ENCODE data around the gene TINAGL1. TPM values are rescaled to one million over a fixed set of nuclear protein-coding genes. Genes with fewer than 3 reads are reported as not detected.
A peak's percentile ranks its signal among the peaks of the same experiment; 100 is the strongest.

TINAGL1 gene
- total and polyA plus RNA-seq, 2 of the 13 experiments (the other 11 are each of a cell fraction or from before 2014, with no cell fraction given), result 24.7 to 76.8 TPM

GRCh38 chr1:31572323-31573104, 3.8 kb upstream of the TINAGL1 start (continued):
- no peak for TF ChIP-seq ZBTB44 (CRISPR knock-in tag; IDR thresholded peaks at IDR 0.05)
- TF ChIP-seq ZNF256 (CRISPR knock-in tag; conservative IDR thresholded peaks at IDR 0.05), result 0 out of 2 replicates have a peak, but pooled peaks have one; percentile 65
- no peak for TF ChIP-seq MATR3 (CRISPR knock-in tag; IDR thresholded peaks at IDR 0.05)
- TF ChIP-seq RELA (CRISPR knock-in tag; IDR thresholded peaks at IDR 0.05), result no peak
- TF ChIP-seq RXRA (CRISPR knock-in tag; IDR thresholded peaks at IDR 0.05), result peak; percentile 23; the same call in 1 of the 2 replicates
- TF ChIP-seq ATF6 (CRISPR knock-in tag; conservative IDR thresholded peaks at IDR 0.05), result no peak
- TF ChIP-seq, protein P1, sequence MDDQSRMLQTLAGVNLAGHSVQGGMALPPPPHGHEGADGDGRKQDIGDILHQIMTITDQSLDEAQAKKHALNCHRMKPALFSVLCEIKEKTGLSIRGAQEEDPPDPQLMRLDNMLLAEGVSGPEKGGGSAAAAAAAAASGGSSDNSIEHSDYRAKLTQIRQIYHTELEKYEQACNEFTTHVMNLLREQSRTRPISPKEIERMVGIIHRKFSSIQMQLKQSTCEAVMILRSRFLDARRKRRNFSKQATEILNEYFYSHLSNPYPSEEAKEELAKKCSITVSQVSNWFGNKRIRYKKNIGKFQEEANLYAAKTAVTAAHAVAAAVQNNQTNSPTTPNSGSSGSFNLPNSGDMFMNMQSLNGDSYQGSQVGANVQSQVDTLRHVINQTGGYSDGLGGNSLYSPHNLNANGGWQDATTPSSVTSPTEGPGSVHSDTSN (CRISPR knock-in tag; IDR thresholded peaks at IDR 0.05; ENCODE audit: borderline replicate concordance), result no peak
- no peak for TF ChIP-seq MEIS2 (CRISPR knock-in tag; IDR thresholded peaks at IDR 0.05)
- TF ChIP-seq ZNF839 (CRISPR knock-in tag; IDR thresholded peaks at IDR 0.05; ENCODE audit: borderline replicate concordance), result no peak
- no peak for TF ChIP-seq GPBP1L1 (CRISPR knock-in tag; IDR thresholded peaks at IDR 0.05)
- TF ChIP-seq, protein P2, sequence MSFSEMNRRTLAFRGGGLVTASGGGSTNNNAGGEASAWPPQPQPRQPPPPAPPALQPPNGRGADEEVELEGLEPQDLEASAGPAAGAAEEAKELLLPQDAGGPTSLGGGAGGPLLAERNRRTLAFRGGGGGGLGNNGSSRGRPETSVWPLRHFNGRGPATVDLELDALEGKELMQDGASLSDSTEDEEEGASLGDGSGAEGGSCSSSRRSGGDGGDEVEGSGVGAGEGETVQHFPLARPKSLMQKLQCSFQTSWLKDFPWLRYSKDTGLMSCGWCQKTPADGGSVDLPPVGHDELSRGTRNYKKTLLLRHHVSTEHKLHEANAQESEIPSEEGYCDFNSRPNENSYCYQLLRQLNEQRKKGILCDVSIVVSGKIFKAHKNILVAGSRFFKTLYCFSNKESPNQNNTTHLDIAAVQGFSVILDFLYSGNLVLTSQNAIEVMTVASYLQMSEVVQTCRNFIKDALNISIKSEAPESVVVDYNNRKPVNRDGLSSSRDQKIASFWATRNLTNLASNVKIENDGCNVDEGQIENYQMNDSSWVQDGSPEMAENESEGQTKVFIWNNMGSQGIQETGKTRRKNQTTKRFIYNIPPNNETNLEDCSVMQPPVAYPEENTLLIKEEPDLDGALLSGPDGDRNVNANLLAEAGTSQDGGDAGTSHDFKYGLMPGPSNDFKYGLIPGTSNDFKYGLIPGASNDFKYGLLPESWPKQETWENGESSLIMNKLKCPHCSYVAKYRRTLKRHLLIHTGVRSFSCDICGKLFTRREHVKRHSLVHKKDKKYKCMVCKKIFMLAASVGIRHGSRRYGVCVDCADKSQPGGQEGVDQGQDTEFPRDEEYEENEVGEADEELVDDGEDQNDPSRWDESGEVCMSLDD (CRISPR knock-in tag; IDR thresholded peaks at IDR 0.05; ENCODE audit: borderline replicate concordance), result no peak
- TF ChIP-seq GMEB2 (CRISPR knock-in tag; IDR thresholded peaks at IDR 0.05; ENCODE audit: low read depth), result no peak
- no peak for TF ChIP-seq ZNF34 (CRISPR knock-in tag; IDR thresholded peaks at IDR 0.05; ENCODE audit: borderline replicate concordance)
- TF ChIP-seq, protein P3, sequence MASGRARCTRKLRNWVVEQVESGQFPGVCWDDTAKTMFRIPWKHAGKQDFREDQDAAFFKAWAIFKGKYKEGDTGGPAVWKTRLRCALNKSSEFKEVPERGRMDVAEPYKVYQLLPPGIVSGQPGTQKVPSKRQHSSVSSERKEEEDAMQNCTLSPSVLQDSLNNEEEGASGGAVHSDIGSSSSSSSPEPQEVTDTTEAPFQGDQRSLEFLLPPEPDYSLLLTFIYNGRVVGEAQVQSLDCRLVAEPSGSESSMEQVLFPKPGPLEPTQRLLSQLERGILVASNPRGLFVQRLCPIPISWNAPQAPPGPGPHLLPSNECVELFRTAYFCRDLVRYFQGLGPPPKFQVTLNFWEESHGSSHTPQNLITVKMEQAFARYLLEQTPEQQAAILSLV (CRISPR knock-in tag; IDR thresholded peaks at IDR 0.05; ENCODE audit: borderline replicate concordance), result no peak
- no peak for TF ChIP-seq NFYB (CRISPR knock-in tag; IDR thresholded peaks at IDR 0.05)
- no peak for TF ChIP-seq ZSCAN12 (CRISPR knock-in tag; IDR thresholded peaks at IDR 0.05)
- TF ChIP-seq ZFP36L1 (CRISPR knock-in tag; IDR thresholded peaks at IDR 0.05), result no peak

All from HepG2 (cell line).